Caco-2 (cell line): ENCODE data around the gene ADGRB3. TPM values are rescaled to one million over a fixed set of nuclear protein-coding genes. Genes with fewer than 3 reads are reported as not detected.
"Not testable (repeated sequence)": the region's sequence is repeated elsewhere in the genome, so short reads cannot be mapped to it uniquely, and the experiment has no call there.

Experiments
- BruUV-seq: library from RNA; stranded (reverse); fragments of 400-500 nt; replicated peaks from 2 replicates; lab custom pipeline; 2021; lab: Mats Ljungman, UMichigan
- CTCF ChIA-PET: fragments of 300-600 bp; sonication (Branson Sonifier 250); formaldehyde crosslinking; loops from one replicate; lab custom pipeline; 2022; ENCODE audit warnings: antibody characterized with exemption; lab: Charles Lee
- POLR2A ChIA-PET: fragments of 300-600 bp; sonication (Branson Sonifier 250); formaldehyde crosslinking; loops from one replicate; lab custom pipeline; 2022; ENCODE audit warnings: antibody characterized with exemption; lab: Charles Lee
- DNase-seq, 2 experiments: peaks; one replicate each; pipeline versions ENCODE4 v3.0.0 to v3.0.0-alpha.2; 2020 to 2022
- H3K27me3 ChIP-seq: replicated peaks from 2 replicates; pipeline ENCODE4 v1.6.0; 2011; ENCODE audit warnings: low read length; ENCODE audit not compliant: control insufficient read depth, insufficient read depth
- H3K36me3 ChIP-seq: 2 replicates; pipeline ENCODE4 v1.5.1; 2011; ENCODE audit warnings: low read length; ENCODE audit not compliant: control insufficient read depth, insufficient read depth
- H3K4me1 ChIP-seq: fragments of 250-450 bp; sonication (Bioruptor Pico); 2 replicates; pipeline ENCODE4 v1.5.1; 2020; ENCODE audit warnings: mild to moderate bottlenecking
- H3K4me3 ChIP-seq: 2 replicates; pipeline ENCODE4 v1.5.1; 2011; ENCODE audit warnings: low read depth, mild to moderate bottlenecking, control low read depth, low read length
- H3K9me3 ChIP-seq: fragments of 250-450 bp; sonication (Bioruptor Pico); 2 replicates; pipeline ENCODE4 v1.5.1; 2020; ENCODE audit warnings: mild to moderate bottlenecking, moderate library complexity
- H3K27ac Mint-ChIP-seq: one replicate; pipeline ENCODE4 v1.8.0; 2022; ENCODE audit warnings: mixed read lengths; ENCODE audit not compliant: unreplicated experiment
- H3K27me3 Mint-ChIP-seq: one replicate; pipeline ENCODE4 v1.8.0; 2022; ENCODE audit warnings: mixed read lengths; ENCODE audit not compliant: insufficient read depth, unreplicated experiment
- H3K36me3 Mint-ChIP-seq: one replicate; pipeline ENCODE4 v1.8.0; 2022; ENCODE audit warnings: mild to moderate bottlenecking, mixed read lengths; ENCODE audit not compliant: insufficient read depth, unreplicated experiment
- H3K4me1 Mint-ChIP-seq: one replicate; pipeline ENCODE4 v1.8.0; 2022; ENCODE audit warnings: low read depth, mixed read lengths; ENCODE audit not compliant: unreplicated experiment
- H3K4me3 Mint-ChIP-seq: one replicate; pipeline ENCODE4 v1.8.0; 2022; ENCODE audit warnings: mild to moderate bottlenecking, moderate library complexity, mixed read lengths; ENCODE audit not compliant: unreplicated experiment
- H3K9me3 Mint-ChIP-seq: one replicate; pipeline ENCODE4 v1.8.0; 2022; ENCODE audit warnings: mixed read lengths; ENCODE audit not compliant: unreplicated experiment
- intact Hi-C: fragments of 100-400 bp; cut with micrococcal nuclease; formaldehyde crosslinking; loops from one replicate; pipeline ENCODE4 v1.10.0; 2022; ENCODE audit not compliant: unreplicated experiment
- total RNA-seq: library from RNA; stranded (reverse); gene quantifications from 2 replicates; pipeline ENCODE4 v1.2.3, GENCODE V29; 2022
- TF ChIP-seq, protein P1 (sequence below), 2 experiments: fragments of 200-600 bp in 1 of 2; IDR thresholded peaks; 1 replicate in 1 of 2; 2 replicates in 1 of 2; pipeline versions ENCODE4 v1.5.1 to v1.8.0; 2011 to 2022; ENCODE audit warnings: antibody characterized with exemption in 1 of 2, control low read depth in 1 of 2, inconsistent platforms in 1 of 2, low read depth in 1 of 2, low read length in 1 of 2, mild to moderate bottlenecking in 1 of 2, moderate library complexity in 1 of 2; ENCODE audit not compliant: insufficient read depth in 1 of 2, severe bottlenecking in 1 of 2, unreplicated experiment in 1 of 2

Gene ADGRB3
- total RNA-seq, 1 experiment from 2014 or later = 0.18 TPM

DNA sequence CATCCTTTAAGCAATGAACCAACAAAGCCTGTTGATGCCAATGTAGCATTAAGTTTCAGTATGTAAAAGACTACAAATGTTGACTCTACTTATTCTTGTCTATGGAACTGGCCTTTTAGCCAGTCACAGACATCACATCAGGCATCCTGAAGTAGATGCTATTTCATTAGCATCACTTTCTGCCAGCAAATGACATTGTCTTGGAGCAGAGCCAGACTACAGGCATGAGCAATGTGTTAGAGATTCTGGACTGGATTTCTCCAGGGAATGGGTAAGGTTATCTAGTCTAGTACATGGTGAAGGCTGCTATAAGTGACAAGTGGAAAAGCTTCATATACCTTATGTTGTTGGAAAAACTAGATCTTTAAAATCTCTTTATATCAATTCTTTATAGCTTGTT is 142.9 kb downstream of the ADGRB3 start:
- no peaks in the 10 kb centered on the region for H3K36me3 Mint-ChIP-seq
- TF ChIP-seq, protein P1, sequence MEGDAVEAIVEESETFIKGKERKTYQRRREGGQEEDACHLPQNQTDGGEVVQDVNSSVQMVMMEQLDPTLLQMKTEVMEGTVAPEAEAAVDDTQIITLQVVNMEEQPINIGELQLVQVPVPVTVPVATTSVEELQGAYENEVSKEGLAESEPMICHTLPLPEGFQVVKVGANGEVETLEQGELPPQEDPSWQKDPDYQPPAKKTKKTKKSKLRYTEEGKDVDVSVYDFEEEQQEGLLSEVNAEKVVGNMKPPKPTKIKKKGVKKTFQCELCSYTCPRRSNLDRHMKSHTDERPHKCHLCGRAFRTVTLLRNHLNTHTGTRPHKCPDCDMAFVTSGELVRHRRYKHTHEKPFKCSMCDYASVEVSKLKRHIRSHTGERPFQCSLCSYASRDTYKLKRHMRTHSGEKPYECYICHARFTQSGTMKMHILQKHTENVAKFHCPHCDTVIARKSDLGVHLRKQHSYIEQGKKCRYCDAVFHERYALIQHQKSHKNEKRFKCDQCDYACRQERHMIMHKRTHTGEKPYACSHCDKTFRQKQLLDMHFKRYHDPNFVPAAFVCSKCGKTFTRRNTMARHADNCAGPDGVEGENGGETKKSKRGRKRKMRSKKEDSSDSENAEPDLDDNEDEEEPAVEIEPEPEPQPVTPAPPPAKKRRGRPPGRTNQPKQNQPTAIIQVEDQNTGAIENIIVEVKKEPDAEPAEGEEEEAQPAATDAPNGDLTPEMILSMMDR (IDR thresholded peaks at IDR 0.05; ENCODE audit: insufficient read depth in 1 of 2, low read depth in 1 of 2, low read length in 1 of 2, severe bottlenecking in 1 of 2, unreplicated experiment in 1 of 2) = no peak
- peaks cover 3% of the 10 kb centered on the region for H3K27me3 Mint-ChIP-seq
- Histone ChIP-seq H3K9me3 (no peaks in the 10 kb centered on the region), H3K27me3 (no peaks in the 10 kb centered on the region), H3K36me3 (no peaks in the 10 kb centered on the region), H3K4me3 (no peak overlapping the region), H3K4me1 (no peaks in the 10 kb centered on the region)
- H3K27ac Mint-ChIP-seq = no peak overlapping the region
- no TSS peak for BruUV-seq
- no peaks in the 10 kb centered on the region for H3K9me3 Mint-ChIP-seq
- CTCF ChIA-PET = no interaction called here
- no peak for DNase-seq
- H3K4me1 Mint-ChIP-seq = no peaks in the 10 kb centered on the region
- intact Hi-C loops = loop anchor here (1.0 kb wide), 3 partner anchors 140 to 434 kb away; no protein-coding TSS in a partner anchor
- POLR2A ChIA-PET = no interaction called here
- no peak overlapping the region for H3K4me3 Mint-ChIP-seq

DNA sequence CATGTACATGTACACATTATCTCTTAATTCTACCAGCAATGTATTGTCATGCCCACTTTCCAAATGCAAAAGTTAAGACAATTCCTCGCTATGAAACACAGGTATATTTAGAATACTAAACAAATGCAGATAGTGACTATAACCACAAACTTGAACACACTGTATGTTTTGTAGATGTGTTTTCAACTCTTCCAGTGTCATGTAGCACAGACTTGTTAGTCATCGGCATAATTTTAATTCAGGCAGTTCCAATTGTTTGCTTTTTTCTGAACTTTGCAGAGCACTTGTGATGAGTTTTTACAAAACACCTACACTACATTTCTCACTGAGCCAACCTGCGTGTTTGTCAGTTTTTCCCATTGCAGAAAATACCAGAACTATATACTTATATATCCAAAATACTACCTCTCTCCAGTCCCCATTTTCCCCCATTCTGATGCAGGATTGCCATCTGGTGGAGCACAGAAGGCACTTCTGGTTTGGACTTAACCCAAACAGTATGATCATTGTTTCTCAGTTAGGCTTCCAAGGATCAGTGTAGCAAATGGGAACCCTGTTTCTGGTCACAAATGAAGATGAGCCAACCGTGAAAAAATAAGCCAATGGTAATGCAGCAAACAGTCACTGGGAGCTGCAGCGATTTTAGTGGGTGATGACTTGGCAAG is 143.4 kb downstream of the ADGRB3 start:
- Mint-ChIP-seq H3K9me3 (no peaks in the 10 kb centered on the region), H3K27me3 (peaks cover 3% of the 10 kb centered on the region), H3K27ac (no peak overlapping the region), H3K4me1 (no peaks in the 10 kb centered on the region), H3K36me3 (no peaks in the 10 kb centered on the region), H3K4me3 (no peak overlapping the region)
- Histone ChIP-seq H3K36me3 (no peaks in the 10 kb centered on the region), H3K9me3 (no peaks in the 10 kb centered on the region), H3K4me1 (no peaks in the 10 kb centered on the region), H3K4me3 (no peak overlapping the region), H3K27me3 (no peaks in the 10 kb centered on the region)
- peak in 1 of 2 experiments; percentile 27 for DNase-seq
- BruUV-seq = no TSS peak
- intact Hi-C loops = loop anchor here (1.0 kb wide), 3 partner anchors 140 to 434 kb away; no protein-coding TSS in a partner anchor
- ChIA-PET POLR2A (no interaction called here), CTCF (no interaction called here)
- TF ChIP-seq, protein P1 (IDR thresholded peaks at IDR 0.05; ENCODE audit: insufficient read depth in 1 of 2, low read depth in 1 of 2, low read length in 1 of 2, severe bottlenecking in 1 of 2, unreplicated experiment in 1 of 2) = peak; percentile 53 to 59

DNA sequence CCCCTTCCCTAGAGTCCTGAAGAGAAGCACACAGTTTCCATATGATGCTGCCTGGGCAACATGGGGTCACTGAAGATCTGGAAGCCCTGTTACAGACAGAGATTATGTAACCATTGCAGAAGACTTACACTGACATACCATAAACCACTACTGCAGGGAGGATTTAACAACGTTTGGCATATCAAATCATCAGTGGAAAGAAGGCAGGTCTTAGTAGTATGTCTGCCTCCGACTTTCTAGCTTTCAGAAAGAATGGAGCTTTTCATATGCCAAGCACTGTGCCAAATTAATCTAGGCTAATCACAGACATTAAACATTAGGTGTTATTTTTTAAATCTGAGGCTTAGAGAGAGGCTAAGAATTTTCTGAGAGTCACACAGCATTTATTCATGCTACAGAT is 144.3 kb downstream of the ADGRB3 start:
- Mint-ChIP-seq H3K9me3 (no peaks in the 10 kb centered on the region), H3K4me3 (no peak overlapping the region), H3K27ac (no peak overlapping the region), H3K27me3 (no peaks in the 10 kb centered on the region), H3K36me3 (no peaks in the 10 kb centered on the region), H3K4me1 (no peaks in the 10 kb centered on the region)
- Histone ChIP-seq H3K4me3 (no peak overlapping the region), H3K36me3 (no peaks in the 10 kb centered on the region), H3K9me3 (no peaks in the 10 kb centered on the region), H3K4me1 (no peaks in the 10 kb centered on the region), H3K27me3 (no peaks in the 10 kb centered on the region)
- no TSS peak for BruUV-seq
- intact Hi-C loops = no loop called here
- DNase-seq = no peak
- ChIA-PET CTCF (no interaction called here), POLR2A (no interaction called here)
- TF ChIP-seq, protein P1 (IDR thresholded peaks at IDR 0.05; ENCODE audit: insufficient read depth in 1 of 2, low read depth in 1 of 2, low read length in 1 of 2, severe bottlenecking in 1 of 2, unreplicated experiment in 1 of 2) = no peak

DNA sequence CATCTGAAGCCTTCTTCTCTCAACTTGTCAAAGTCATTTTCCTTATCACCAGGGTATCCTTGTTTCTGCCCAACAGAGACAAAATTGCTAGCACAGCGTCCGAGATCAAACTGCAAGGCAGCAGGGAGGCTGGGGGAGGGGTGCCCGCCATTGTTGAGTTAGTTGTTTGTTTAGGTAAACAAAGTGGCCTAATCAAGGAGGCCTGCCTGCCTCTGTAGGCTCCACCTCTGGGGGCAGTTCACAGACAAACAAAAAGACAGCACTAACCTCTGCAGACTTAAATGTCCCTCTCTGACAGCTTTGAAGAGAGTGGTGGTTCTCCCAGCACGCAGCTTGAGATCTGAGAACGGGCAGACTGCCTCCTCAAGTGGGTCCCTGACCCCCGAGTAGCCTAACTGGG is 155.0 kb downstream of the ADGRB3 start:
- POLR2A ChIA-PET, intact Hi-C loops: not testable (repeated sequence)

DNA sequence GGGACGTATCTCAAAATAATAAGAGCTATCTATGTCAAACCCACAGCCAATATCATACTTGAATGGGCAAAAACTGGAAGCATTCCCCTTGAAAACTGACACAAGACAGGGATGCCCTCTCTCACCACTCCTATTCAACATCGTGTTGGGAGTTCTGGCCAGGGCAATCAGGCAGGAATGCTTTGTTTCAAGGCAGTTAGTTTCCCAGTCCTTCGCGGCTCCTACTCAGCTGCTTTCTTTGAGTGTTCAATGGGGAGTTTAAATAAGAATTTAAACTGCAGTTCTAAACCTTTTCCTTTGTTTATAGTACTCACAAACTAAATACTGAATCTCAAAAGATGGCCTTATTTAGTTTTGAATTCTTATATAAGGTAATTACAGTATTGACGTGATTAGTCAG is 179.9 kb downstream of the ADGRB3 start:
- H3K36me3 Mint-ChIP-seq, H3K4me3 Mint-ChIP-seq, CTCF ChIA-PET, intact Hi-C loops, H3K4me1 ChIP-seq, POLR2A ChIA-PET, H3K27me3 ChIP-seq, H3K27me3 Mint-ChIP-seq, H3K4me3 ChIP-seq, H3K27ac Mint-ChIP-seq, H3K9me3 Mint-ChIP-seq, H3K9me3 ChIP-seq, H3K36me3 ChIP-seq, H3K4me1 Mint-ChIP-seq, DNase-seq, BruUV-seq: not testable (repeated sequence)

More for the DNA sequence above, 155.0 kb downstream of the ADGRB3 start:
- H3K36me3 Mint-ChIP-seq, CTCF ChIA-PET, H3K4me1 ChIP-seq, BruUV-seq, H3K4me3 ChIP-seq, H3K9me3 ChIP-seq, H3K27me3 ChIP-seq, DNase-seq, H3K4me3 Mint-ChIP-seq, H3K36me3 ChIP-seq, H3K9me3 Mint-ChIP-seq, H3K4me1 Mint-ChIP-seq, H3K27ac Mint-ChIP-seq: not testable (repeated sequence)
- peaks cover 10% of the 10 kb centered on the region for H3K27me3 Mint-ChIP-seq
